CD1c-positive myeloid dendritic cell (primary cell): Measurements from ENCODE around the gene FBXO44.
A peak's percentile ranks its signal among the peaks of the same experiment; 100 is the strongest.

ENCODE experiments used
- DNase-seq: peaks from one replicate; pipeline ENCODE4 v3.0.0-alpha.2; 2016; ENCODE audit errors: extremely low spot score

FBXO44 gene

DNA sequence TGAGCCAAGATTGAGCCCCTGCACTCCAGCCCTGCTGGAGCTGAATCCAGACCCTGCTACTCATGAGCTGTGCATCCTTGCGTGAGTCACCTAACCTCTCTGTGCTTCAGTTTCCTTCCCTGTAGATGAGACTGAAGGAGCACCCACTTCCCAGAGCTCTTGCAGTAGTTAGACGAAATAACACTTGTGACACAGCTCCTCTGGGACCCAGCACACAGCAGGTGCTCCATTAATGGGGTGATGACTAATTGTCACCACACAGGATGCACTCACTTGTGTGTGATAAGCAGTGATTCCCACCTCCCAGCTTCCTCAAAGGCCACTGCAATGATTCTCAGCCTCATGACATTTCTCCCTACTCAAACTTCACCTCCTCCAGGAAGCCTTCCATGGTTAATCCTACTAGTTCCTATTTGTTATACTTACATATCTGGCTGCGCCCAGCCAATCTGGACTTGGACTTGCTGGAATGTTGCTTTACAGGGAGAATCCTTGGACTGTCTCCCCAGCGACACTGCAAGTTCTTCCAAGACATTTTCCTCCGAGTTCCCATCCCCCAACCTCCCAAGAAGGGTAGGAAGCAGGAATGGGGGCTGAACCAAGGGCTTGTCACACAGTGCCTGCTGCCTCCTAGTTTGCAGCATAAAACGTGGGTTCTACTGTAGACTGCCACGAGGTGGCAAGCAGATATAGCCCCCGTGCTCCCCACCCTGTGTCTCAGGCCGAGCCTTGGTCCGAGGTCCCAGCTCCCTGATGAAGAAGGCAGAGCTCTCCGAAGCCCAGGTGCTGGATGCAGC is 54.1 kb downstream of the FBXO44 start:
- DNase-seq, result peak; percentile 52

DNA sequence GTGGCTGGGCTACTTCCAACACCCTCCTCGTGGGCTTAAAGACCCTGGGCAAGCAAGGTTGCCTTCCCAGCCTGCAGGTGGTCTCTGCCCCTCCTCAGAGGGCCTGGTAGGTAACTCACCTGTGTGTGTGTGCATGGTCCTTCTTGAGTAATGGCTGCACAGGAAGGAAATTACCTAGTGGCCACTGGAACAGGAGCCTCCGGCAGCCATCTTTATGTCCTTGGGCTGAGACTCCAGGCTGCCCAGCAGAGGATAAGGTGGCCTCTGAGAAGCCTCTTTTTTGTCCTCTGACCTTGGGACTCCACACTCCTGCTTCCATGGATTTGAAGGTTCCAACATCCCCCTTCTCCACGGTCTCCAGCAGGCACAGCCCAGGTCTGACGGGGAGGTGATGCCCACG is 56.8 kb downstream of the FBXO44 start:
- DNase-seq, result no peak

DNA sequence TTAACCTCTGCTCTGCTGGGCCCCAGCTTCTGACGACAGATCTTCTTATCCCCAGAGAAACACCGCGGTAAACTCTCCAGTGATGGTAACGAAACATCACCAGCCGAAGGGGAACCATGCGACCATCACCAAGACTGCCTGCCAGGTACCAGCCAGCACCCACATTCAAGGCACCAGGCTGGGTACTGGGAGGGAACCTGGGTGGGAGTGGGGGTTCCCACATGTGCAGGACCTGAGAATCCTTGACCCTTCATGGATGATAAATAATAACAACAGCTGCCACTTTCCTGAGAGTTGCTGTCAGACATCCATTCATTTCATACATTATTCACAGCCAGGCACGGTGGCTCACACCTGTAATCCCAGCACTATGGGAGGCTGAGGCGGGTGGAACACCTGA is 57.6 kb downstream of the FBXO44 start:
- no peak for DNase-seq
